GM23338 (cell line): Measurements from ENCODE around the gene ANKUB1. TPM values are rescaled to one million over a fixed set of nuclear protein-coding genes. Genes with fewer than 3 reads are reported as not detected.

Experiments
- ATAC-seq: fragments of 200-7000 bp; cut with Tn5 transposase; 3 replicates; pipeline ENCODE4 v1.9.1; 2020
- DNase-seq: peaks from one replicate; pipeline ENCODE4 v3.0.0-alpha.2; 2015; ENCODE audit warnings: low spot score
- H2AFZ ChIP-seq: fragments of 200-600 bp; sonication (generic); 2 replicates; pipeline ENCODE4 v1.8.0; 2016; ENCODE audit warnings: antibody characterized with exemption, mild to moderate bottlenecking, moderate library complexity
- H3F3A ChIP-seq: fragments of 200-600 bp; sonication (generic); replicated peaks from 2 replicates; pipeline ENCODE4 v1.8.0; 2017; ENCODE audit warnings: antibody characterized with exemption, mixed run types, low read depth
- H3K27ac ChIP-seq: fragments of 200-600 bp; sonication (generic); 2 replicates; pipeline ENCODE4 v1.6.1; 2016; ENCODE audit warnings: low read depth
- H3K27me3 ChIP-seq: fragments of 200-600 bp; sonication (generic); 2 replicates; pipeline ENCODE4 v1.8.0; 2016; ENCODE audit warnings: mild to moderate bottlenecking, mixed run types, moderate library complexity; ENCODE audit not compliant: insufficient read depth
- H3K36me3 ChIP-seq: fragments of 200-600 bp; sonication (generic); 2 replicates; pipeline ENCODE4 v1.8.0; 2016; ENCODE audit warnings: mild to moderate bottlenecking; ENCODE audit not compliant: insufficient read depth
- H3K4me1 ChIP-seq: fragments of 200-600 bp; sonication (generic); 2 replicates; pipeline ENCODE4 v1.8.0; 2016; ENCODE audit warnings: mild to moderate bottlenecking, moderate library complexity; ENCODE audit not compliant: insufficient read depth
- H3K4me2 ChIP-seq: fragments of 200-600 bp; sonication (generic); 2 replicates; pipeline ENCODE4 v1.7.1; 2017; ENCODE audit warnings: mixed run types
- H3K4me3 ChIP-seq: fragments of 200-600 bp; sonication (generic); 2 replicates; pipeline ENCODE4 v1.6.1; 2016; ENCODE audit warnings: mixed run types
- H3K79me2 ChIP-seq: fragments of 200-600 bp; sonication (generic); replicated peaks from 2 replicates; pipeline ENCODE4 v1.8.0; 2017; ENCODE audit warnings: mild to moderate bottlenecking; ENCODE audit not compliant: insufficient read depth
- H3K9me2 ChIP-seq: fragments of 200-600 bp; sonication (generic); 2 replicates; pipeline ENCODE4 v1.8.0; 2017; ENCODE audit not compliant: insufficient read depth
- H4K20me1 ChIP-seq: fragments of 200-600 bp; sonication (generic); replicated peaks from 2 replicates; pipeline ENCODE4 v1.8.0; 2017; ENCODE audit warnings: mild to moderate bottlenecking; ENCODE audit not compliant: insufficient read depth
- H3K27ac Mint-ChIP-seq: 2 replicates; pipeline ENCODE4 v1.8.0; 2020; ENCODE audit warnings: inconsistent platforms, mild to moderate bottlenecking, moderate library complexity, mixed read lengths
- H3K27me3 Mint-ChIP-seq: 3 replicates; pipeline ENCODE4 v1.8.0; 2022; ENCODE audit warnings: low read depth, mild to moderate bottlenecking, moderate library complexity, mixed read lengths, inconsistent platforms; ENCODE audit not compliant: insufficient read depth, poor library complexity
- H3K36me3 Mint-ChIP-seq: 3 replicates; pipeline ENCODE4 v1.8.0; 2021; ENCODE audit warnings: low read depth, mild to moderate bottlenecking, inconsistent platforms, moderate library complexity, mixed read lengths
- H3K4me1 Mint-ChIP-seq: 3 replicates; pipeline ENCODE4 v1.8.0; 2020; ENCODE audit warnings: mild to moderate bottlenecking, inconsistent platforms, mixed read lengths
- H3K4me3 Mint-ChIP-seq: 3 replicates; pipeline ENCODE4 v1.8.0; 2021; ENCODE audit warnings: moderate library complexity, mild to moderate bottlenecking, inconsistent platforms, mixed read lengths
- H3K9me3 Mint-ChIP-seq: 3 replicates; pipeline ENCODE4 v1.8.0; 2020; ENCODE audit warnings: moderate library complexity, mild to moderate bottlenecking, inconsistent platforms, mixed read lengths
- CREB1 ChIP-seq: fragments of 250-450 bp; sonication (Bioruptor Pico); IDR thresholded peaks from 2 replicates; pipeline ENCODE4 v1.5.0; 2020; ENCODE audit warnings: low read depth, mild to moderate bottlenecking, moderate library complexity
- EZH2 ChIP-seq: fragments of 200-600 bp; sonication (generic); IDR thresholded peaks from one replicate; pipeline ENCODE4 v1.8.0; 2017; ENCODE audit warnings: antibody characterized with exemption, mild to moderate bottlenecking, low read depth; ENCODE audit not compliant: unreplicated experiment
- EZH2phosphoT487 ChIP-seq: fragments of 200-600 bp; sonication (generic); IDR thresholded peaks from one replicate; pipeline ENCODE4 v1.8.1; 2018; ENCODE audit warnings: antibody characterized with exemption; ENCODE audit not compliant: unreplicated experiment
- JUNB ChIP-seq: IDR thresholded peaks from one replicate; pipeline ENCODE4 v1.6.1; 2016; ENCODE audit warnings: antibody characterized with exemption; ENCODE audit not compliant: unreplicated experiment
- NANOG ChIP-seq: IDR thresholded peaks from 2 replicates; pipeline ENCODE4 v1.6.1; 2016; ENCODE audit warnings: antibody characterized with exemption, borderline replicate concordance
- POLR2AphosphoS5 ChIP-seq: IDR thresholded peaks from 2 replicates; pipeline ENCODE4 v1.6.1; 2016; ENCODE audit warnings: antibody characterized with exemption, low read depth
- REST ChIP-seq: IDR thresholded peaks from one replicate; pipeline ENCODE4 v1.6.1; 2018; ENCODE audit warnings: antibody characterized with exemption; ENCODE audit not compliant: unreplicated experiment
- STAT1 ChIP-seq: IDR thresholded peaks from one replicate; pipeline ENCODE4 v1.6.1; 2016; ENCODE audit warnings: antibody characterized with exemption; ENCODE audit not compliant: unreplicated experiment
- ZNF114 ChIP-seq: fragments of 250-450 bp; sonication (Bioruptor Pico); IDR thresholded peaks from 2 replicates; pipeline ENCODE4 v1.5.0; 2020; ENCODE audit warnings: mild to moderate bottlenecking, moderate library complexity
- ZNF331 ChIP-seq: fragments of 250-450 bp; sonication (Bioruptor Pico); IDR thresholded peaks from 2 replicates; pipeline ENCODE4 v1.5.0; 2020; ENCODE audit warnings: low read depth, mild to moderate bottlenecking, moderate library complexity
- ZNF462 ChIP-seq: fragments of 250-450 bp; sonication (Bioruptor Pico); IDR thresholded peaks from 2 replicates; pipeline ENCODE4 v1.5.0; 2020; ENCODE audit warnings: mild to moderate bottlenecking, moderate library complexity
- polyA plus RNA-seq: library from polyadenylated mRNA; unstranded; fragments of >200 nt; fragmentation: Nextera tagmentation; extraction: Ambion mirVana; gene quantifications from 2 replicates; pipeline ENCODE4 v1.2.1, GENCODE V29; 2016
- total RNA-seq: library from RNA; depleted of rRNA; stranded (reverse); fragments of >200 nt; shearing (Covaris generic); gene quantifications from 2 replicates; pipeline ENCODE4 v1.2.3, GENCODE V29; 2014

Gene ANKUB1
- total and polyA plus RNA-seq, 2 experiments from 2014 or later: not detected

- TF ChIP-seq ZNF462 (CRISPR knock-in tag) (no peak), STAT1 (no peak), REST (no peak), NANOG (no peak), JUNB (no peak)
These were observed 65.5 kb downstream of the ANKUB1 start (continued) for GRCh38 chr3:149726716-149727407.

GRCh38 chr3:149723781-149724180 is 68.6 kb downstream of the ANKUB1 start:
- Mint-ChIP-seq H3K4me1 (no peaks in the 10 kb centered on the region), H3K36me3 (peaks cover 19% of the 10 kb centered on the region; the same call in 2 of the 3 replicates), H3K27me3 (no peaks in the 10 kb centered on the region), H3K27ac (no peak overlapping the region), H3K4me3 (no peak overlapping the region), H3K9me3 (peaks cover 32% of the 10 kb centered on the region)
- Histone ChIP-seq H3K4me2 (no peak overlapping the region), H3F3A (no peaks in the 10 kb centered on the region), H3K4me1 (no peaks in the 10 kb centered on the region), H3K9me2 (no peaks in the 10 kb centered on the region), H4K20me1 (no peaks in the 10 kb centered on the region), H3K4me3 (no peak overlapping the region), H3K27me3 (no peaks in the 10 kb centered on the region), H3K79me2 (no peaks in the 10 kb centered on the region), H3K36me3 (peaks cover 4% of the 10 kb centered on the region), H2AFZ (no peak overlapping the region; the same call in 1 of the 2 replicates), H3K27ac (no peak overlapping the region)
- ATAC-seq: no peak
- DNase-seq: no peak
- TF ChIP-seq CREB1 (CRISPR knock-in tag) (no peak), ZNF114 (CRISPR knock-in tag) (no peak), EZH2phosphoT487 (no peak), EZH2 (no peak), REST (no peak), ZNF331 (no peak), POLR2AphosphoS5 (no peak)
